SW 1271 (cell line): ENCODE data around the gene KIAA1755.
"Not testable (repeated sequence)": the region's sequence is repeated elsewhere in the genome, so short reads cannot be mapped to it uniquely, and the experiment has no call there.

Experiments used
- DNase-seq, 2 experiments: peaks; one replicate each; lab custom pipeline; 2025; lab: John Stamatoyannopoulos, UW

Gene KIAA1755

GRCh38 chr20:38260025-38260377 lies 534 bp downstream of the KIAA1755 start:
- no peak for DNase-seq

DNA sequence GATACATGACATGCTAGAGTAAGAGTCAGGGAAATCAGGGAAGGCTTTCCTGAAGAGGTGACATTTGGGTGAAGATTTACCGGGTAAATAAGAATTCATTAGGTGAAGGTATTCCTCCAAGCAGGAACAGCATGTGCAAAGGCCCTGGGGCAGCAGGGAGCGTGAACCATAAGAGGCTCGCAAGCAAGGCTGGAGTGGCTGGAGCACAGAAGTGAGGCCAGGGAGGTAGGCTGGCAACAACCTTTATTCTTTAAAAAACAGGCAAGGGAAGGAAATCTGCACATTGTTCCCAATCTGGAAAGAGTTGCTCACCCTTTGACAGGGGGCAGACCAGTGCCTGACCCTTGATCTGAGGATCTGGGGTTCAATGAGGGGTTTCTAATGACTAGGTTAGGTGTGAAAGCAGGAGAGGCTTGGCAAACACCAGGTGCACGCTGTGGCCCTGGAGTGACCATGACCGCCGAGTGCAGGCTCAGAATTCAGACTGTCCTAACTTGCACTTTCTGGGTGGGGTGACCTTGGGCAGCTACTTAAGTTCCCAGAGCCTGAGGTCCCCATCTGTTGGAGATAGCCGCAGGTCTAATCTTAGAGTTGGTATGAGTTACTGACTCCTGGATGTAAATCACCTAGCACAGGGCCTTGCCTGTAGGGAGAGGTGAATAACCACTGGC lies 1.9 kb downstream of the KIAA1755 start:
- DNase-seq, result no peak

DNA sequence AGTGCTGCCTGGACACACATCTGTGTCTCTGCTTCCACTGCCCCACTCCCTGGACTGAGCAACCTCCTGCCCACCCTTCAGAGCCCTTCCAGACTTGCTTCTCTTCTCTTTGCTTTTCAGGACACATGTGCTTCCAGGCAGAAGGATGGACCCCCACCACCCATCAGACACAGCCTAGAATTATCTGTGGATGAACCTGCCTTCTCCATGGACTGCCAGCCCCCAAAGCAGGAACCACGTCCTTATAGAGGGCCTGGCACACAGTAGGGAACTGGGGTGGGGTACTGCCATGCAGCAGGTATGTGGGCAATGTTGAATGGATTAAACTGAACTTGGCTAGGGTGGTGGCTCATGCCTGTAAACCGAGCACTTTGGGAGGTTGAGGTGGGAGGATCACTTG lies 3.6 kb downstream of the KIAA1755 start:
- no peak for DNase-seq

GRCh38 chr20:38256021-38256420 lies 4.5 kb downstream of the KIAA1755 start:
- no peak for DNase-seq

- no peak for DNase-seq
These were observed 5.1 kb downstream of the KIAA1755 start for GRCh38 chr20:38255393-38255792.

GRCh38 chr20:38254621-38255020 lies 5.9 kb downstream of the KIAA1755 start:
- DNase-seq, result not testable (repeated sequence)

- DNase-seq, result no peak
These were observed 7.0 kb downstream of the KIAA1755 start for GRCh38 chr20:38253571-38253970.

DNA sequence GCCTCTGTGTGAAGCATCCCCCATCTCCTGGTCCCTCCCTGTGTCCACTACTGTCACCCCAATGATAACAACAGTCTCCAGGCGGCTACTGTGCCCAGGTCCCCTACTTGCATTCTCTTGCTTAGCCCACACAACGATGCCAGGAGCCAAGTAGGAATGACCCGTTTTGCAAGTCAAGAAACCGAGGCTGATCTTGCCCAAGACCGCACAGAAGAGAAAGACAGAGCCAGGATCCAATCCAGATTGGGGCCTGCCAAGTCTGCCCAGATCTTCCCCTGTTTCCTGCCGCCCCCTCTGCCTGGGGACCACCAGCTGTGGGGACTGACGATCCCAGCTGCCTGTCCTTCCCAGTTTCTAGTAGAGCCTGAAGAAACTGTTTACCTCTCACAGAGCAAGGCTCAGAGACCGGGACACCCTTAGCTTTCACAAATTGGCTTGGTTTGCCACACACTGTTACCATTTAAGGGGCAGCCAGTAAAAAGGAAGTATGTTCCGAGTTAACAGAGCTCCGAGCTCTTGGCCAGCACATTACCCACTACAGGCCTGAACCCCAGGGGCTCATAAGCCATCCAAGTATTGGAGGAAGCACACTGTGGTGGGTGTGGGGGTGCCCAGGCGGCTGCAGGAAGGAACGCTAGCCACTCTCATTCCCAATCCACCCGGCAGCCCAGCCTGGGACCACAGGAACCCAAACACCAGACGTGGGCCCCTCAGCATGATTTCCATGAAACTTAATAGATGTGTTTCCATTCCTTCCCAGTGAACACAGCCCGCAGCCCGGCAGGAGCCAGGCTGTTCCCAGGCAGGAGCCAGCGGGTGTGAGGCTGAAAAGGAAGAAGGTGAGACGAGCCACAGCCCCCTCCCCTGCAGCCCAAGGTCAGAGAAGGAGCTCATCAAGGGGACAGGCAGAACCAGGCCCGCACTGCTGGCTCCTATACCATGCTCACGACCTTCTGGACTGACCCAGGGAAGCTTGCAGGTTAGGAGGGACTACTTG lies 7.9 kb downstream of the KIAA1755 start:
- DNase-seq, result no peak

DNA sequence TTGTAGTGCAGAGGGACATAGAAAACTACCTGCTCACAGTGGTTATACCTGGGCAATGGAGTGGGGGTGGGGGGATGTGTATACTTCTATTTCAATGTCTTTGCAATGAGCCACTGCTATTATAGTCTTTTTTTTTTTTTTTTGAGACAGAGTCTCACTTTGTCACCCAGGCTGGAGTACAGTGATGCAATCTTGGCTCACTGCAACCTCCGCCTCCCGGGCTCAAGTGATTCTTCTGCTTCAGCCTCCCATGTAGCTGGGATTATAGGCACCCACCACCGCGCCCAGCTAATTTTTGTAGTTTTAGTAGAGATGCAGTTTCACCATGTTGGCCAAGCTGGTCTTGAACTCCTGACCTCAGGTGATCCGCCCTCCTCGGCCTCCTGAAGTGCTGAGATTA lies 9.1 kb downstream of the KIAA1755 start:
- not testable (repeated sequence) for DNase-seq

GRCh38 chr20:38250609-38251008 lies 9.9 kb downstream of the KIAA1755 start:
- DNase-seq, result no peak

DNA sequence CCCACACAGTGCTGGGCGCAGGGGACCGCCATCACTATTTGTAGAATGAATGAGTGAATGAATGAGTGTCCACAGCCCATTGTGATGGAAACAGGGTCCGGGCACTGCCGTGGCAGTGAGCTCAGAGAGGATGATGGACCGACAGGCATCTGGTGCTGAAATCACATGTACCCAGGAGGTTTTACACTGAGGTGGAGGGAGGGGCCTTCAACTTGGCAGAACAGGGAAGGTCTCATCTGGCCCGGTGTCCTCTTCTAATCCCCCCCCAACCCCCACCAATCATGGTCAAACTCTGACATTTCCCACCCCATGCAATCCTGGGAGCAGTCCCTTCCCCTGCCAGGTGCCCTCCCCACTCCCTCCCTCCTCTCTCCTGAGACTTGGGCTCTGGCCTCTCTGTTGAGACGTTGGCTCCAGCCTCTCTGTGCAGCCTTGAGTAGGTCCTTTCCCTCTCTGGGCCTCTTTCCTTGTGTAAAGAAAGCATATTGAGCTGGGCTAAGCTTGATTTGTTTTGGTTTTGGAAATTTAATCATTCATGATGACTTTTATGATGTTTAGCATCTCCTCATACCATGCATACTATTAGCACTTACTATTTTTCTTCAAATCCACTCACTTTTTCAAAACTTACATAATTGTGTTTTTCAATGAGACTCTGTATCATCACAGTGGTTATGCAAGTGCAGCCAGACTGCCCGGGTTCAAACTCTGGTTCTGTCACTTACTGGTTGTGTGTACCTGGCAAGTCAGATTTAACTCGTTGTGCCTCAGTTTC lies 10.8 kb downstream of the KIAA1755 start:
- no peak for DNase-seq

GRCh38 chr20:38248133-38248532 lies 12.4 kb downstream of the KIAA1755 start:
- DNase-seq, result no peak

GRCh38 chr20:38247725-38248124 lies 12.8 kb downstream of the KIAA1755 start:
- not testable (repeated sequence) for DNase-seq

DNA sequence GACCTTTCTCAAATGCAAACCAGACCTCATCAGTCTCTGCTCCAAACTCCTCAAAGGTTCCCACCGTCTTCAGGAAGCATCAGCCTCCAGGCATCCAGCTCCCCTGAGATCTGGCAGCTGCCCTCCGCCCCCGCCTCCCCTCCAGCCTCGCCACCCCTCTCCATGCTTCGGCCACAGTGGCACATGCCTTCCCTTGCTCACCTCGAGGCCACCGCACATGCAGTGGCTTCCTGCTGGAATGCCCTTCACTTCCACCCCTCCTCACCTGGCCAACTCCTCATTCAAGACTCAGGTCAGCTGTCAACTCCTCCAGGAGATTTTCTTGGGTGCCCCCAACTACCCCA lies 13.4 kb downstream of the KIAA1755 start:
- no peak for DNase-seq

- no peak for DNase-seq
These were observed 14.0 kb downstream of the KIAA1755 start for GRCh38 chr20:38246357-38247165.

DNA sequence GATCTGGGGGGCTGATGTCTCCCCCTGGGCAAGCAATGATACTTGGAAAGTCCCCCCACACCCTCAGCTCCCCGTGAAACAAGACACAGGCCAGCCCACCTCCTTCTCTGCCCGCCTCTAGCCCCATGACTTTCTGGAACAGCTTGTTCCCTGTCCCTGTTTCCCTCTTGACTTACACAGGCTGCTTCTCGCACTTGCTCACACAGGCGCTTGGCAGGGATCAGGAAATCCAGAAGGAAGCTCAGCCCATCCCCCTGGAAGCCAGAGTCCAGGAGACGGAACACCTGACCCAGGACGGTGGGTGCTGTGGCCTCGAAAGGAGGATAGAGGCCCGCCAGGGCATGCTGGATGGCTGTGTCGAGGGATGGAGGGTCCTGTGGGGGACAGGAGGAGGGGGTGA lies 14.8 kb downstream of the KIAA1755 start:
- no peak for DNase-seq

- no peak for DNase-seq
These were observed 16.9 kb downstream of the KIAA1755 start for GRCh38 chr20:38243709-38244020.

GRCh38 chr20:38242848-38243708 lies 17.5 kb downstream of the KIAA1755 start:
- DNase-seq, result peak; percentile 41 to 49

DNA sequence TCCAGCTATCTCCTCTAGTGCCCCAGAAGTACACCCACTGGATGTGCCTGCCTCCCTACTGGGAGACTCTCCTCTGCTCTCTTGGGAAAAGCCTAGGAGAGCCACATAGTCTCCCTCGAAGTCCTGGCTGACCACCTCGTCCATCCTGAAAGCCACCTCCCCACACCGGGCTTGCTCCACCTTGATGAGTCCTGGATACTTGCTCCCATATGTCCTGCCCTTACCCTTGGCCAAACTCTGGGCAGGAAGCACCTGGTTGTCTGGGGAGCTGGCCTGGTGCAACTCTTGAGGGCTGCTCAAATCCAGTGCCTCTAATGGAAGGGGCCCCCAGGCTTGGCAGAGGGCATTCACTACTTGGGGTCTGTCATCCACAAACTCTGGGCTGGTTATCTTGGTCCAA lies 19.3 kb downstream of the KIAA1755 start:
- no peak for DNase-seq

DNA sequence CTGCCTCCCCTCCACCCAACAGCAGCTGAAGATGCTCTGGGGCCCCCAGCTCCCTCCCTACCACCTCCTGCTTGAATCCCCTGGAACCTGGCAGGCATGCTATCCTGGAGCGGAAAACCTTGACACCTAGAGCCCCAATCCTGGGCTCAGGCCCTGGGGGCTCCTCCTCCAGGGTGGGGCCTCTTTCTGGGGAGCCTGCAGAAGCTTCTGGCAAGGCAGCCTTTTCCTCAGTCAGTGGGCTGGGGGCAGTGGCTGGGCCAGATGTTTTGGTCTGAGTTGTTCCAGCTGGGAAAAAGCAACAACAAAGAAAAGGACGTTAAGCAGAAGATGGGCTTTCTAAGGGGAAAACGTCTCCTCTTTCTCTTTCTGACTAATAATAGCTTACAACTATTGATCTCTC lies 21.1 kb downstream of the KIAA1755 start:
- no peak for DNase-seq

GRCh38 chr20:38238829-38239228 lies 21.7 kb downstream of the KIAA1755 start:
- no peak for DNase-seq
